ENCODE results near the gene DNHD1.

The DNHD1 gene

DNA sequence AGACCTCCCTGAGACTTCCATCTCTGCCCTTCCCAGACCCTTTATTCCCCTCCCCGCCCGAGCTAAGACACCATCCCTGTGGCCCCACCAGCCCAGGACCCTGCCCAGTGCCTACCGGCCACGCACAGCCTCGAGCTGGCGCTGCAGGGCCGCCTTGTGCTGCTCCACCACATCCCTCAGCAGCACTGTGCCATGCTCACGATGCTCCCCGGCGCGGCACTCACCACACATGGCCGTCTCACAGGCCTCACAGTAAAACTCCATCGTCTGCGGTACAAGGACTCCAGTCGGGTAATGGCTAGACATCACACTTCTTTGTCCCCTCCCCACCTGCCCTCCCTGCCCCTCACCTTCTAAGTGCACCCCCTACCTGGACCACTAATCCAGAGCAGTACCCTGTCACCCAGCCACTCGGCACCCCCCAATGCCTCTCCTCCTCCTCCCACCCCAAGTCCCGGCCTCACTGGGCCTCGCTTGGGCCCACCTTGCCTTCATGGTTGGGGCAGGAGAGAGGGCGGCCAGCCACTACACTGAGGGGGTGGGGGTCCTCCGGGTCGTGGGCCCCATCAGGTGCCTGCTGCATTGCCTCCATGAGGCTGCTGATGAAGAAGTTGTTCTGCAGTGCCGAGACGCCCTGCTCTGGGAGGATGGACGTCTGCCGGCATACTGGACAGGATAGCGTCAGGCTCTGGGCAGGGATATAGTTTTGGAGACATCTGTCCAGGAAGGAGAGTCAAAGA is 39.3 kb upstream of the DNHD1 start:
- H3K4me3 ChIP-seq (ENCODE audit: low read depth, low read length) = no peak overlapping the region
- TF ChIP-seq, protein P1, sequence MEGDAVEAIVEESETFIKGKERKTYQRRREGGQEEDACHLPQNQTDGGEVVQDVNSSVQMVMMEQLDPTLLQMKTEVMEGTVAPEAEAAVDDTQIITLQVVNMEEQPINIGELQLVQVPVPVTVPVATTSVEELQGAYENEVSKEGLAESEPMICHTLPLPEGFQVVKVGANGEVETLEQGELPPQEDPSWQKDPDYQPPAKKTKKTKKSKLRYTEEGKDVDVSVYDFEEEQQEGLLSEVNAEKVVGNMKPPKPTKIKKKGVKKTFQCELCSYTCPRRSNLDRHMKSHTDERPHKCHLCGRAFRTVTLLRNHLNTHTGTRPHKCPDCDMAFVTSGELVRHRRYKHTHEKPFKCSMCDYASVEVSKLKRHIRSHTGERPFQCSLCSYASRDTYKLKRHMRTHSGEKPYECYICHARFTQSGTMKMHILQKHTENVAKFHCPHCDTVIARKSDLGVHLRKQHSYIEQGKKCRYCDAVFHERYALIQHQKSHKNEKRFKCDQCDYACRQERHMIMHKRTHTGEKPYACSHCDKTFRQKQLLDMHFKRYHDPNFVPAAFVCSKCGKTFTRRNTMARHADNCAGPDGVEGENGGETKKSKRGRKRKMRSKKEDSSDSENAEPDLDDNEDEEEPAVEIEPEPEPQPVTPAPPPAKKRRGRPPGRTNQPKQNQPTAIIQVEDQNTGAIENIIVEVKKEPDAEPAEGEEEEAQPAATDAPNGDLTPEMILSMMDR (conservative IDR thresholded peaks at IDR 0.05; ENCODE audit: low read depth, low read length) = no peak
- no peak for DNase-seq (ENCODE audit: low read depth)

GRCh38 chr11:6458352-6459098 is 38.6 kb upstream of the DNHD1 start:
- no peak overlapping the region for H3K4me3 ChIP-seq (ENCODE audit: low read depth, low read length)
- no peak for DNase-seq (ENCODE audit: low read depth)
- TF ChIP-seq, protein P1 (conservative IDR thresholded peaks at IDR 0.05; ENCODE audit: low read depth, low read length) = no peak

GRCh38 chr11:6459099-6459450 is 38.0 kb upstream of the DNHD1 start:
- TF ChIP-seq, protein P1 (conservative IDR thresholded peaks at IDR 0.05; ENCODE audit: low read depth, low read length) = no peak
- no peak for DNase-seq (ENCODE audit: low read depth)
- H3K4me3 ChIP-seq (ENCODE audit: low read depth, low read length) = no peak overlapping the region

DNA sequence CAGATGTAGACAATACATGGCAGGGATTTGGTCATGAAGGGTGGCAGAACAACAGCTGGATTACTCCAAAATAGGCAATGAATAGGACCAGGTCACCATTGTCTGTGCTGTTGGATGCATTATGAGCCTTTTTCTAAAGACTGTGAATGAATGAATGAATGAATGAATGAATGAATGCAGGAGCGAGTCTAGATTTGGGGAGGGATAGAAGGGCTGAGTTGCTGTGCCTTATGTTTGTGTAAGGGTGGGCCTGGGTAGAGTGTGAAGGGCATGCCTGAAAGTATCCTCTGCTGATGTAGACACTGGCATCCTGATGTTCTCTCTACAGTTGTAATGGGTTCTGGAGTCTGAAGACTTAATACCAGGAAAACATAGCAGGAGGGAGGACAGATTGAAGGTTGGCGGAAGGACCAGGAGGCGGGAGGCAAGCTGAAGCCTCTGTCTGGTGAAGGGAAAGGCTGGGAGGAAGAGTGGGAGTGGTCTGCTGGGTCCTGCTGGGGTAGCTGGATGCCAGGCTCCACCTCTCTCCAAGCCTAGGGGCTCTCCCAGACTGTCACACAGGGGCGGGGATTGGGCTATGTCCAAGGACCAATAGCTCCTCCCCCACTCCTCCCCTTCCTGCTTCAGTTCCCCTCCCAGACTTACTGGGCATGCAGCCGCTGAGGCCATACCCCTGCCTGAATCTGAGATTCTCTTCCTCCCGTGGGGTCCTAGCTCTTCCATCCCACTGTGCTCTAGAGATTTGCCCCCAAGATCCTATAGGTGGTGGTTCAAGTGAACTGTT is 28.2 kb upstream of the DNHD1 start:
- no peak overlapping the region for H3K4me3 ChIP-seq (ENCODE audit: low read depth, low read length)
- DNase-seq (ENCODE audit: low read depth) = peak; percentile 98
- TF ChIP-seq, protein P1 (conservative IDR thresholded peaks at IDR 0.05; ENCODE audit: low read depth, low read length) = no peak

GRCh38 chr11:6469599-6469998 is 27.5 kb upstream of the DNHD1 start:
- DNase-seq (ENCODE audit: low read depth) = no peak
- H3K4me3 ChIP-seq (ENCODE audit: low read depth, low read length) = no peak overlapping the region
- TF ChIP-seq, protein P1 (conservative IDR thresholded peaks at IDR 0.05; ENCODE audit: low read depth, low read length) = no peak

DNA sequence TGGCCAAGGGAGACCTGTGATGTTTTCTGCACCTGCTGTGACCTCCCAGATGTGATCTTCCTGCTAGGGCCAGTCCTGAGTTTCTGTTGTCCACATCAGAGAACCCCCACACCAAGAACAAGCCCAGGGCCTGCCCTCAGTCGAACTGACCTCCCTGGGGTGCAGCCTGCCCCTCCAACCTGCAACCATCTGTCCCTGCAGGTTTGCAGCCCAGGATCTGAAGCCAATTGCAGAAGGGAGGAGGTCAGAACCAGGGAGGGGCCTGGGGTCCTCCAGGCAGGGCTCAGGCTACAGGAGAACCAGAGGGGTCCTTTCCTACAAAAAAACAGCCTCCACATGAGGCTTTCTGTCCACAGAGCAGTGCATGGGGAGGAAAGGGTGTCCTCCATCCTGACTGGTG is 24.1 kb upstream of the DNHD1 start:
- no peak for DNase-seq (ENCODE audit: low read depth)
- TF ChIP-seq, protein P1 (conservative IDR thresholded peaks at IDR 0.05; ENCODE audit: low read depth, low read length) = no peak
- peak overlapping the region; percentile 84 for H3K4me3 ChIP-seq (ENCODE audit: low read depth, low read length)

Data from choroid plexus epithelial cell (primary cell).